Heart left ventricle (tissue), 13 donors: Measurements from ENCODE around the gene ULK4.

ENCODE experiments used
- POLR2A ChIP-seq, 2 donors: fragments of 450-650 bp; IDR thresholded peaks; one replicate each; pipeline ENCODE4 v1.6.1; 2017; ENCODE audit warnings: antibody characterized with exemption in 2 of 2, mild to moderate bottlenecking in 2 of 2, moderate library complexity in 2 of 2
- TF ChIP-seq, protein P1 (sequence below), 12 donors: fragments of 200-600 bp; sonication (generic) in 4 of 12; IDR thresholded peaks; one replicate each; pipeline versions ENCODE4 v1.5.0 to v1.8.0; 2018 to 2022; ENCODE audit warnings: antibody characterized with exemption in 12 of 12, mild to moderate bottlenecking in 5 of 12
- donor health status: ischemic (EF 13 %, LVEDD 7.1; RV severe dilation, severe dysfunction).
- donor health status: DM: no; HTN: yes; CAD: no.
- donor health status: DM: no; HTN: no; CAD: no.
- donor health status: ischemic (EF 25% LVEDD 6.9; RV normal size, moderate dysfunction).
- donor health status: ischemic (EF 25% LVEDD 5.7; RV mildly dilated, moderate dysfunction).
- donor health status: ischemic (EF 35%, LVEDD 5.7; RV mildly dilated, moderate dysfunction).
- donor health status: nonischemic (EF 11% LVEDD 7.7; RV severe dilation, severe dysfunction).
- donor health status: DM: yes; HTN: yes; CAD: no.
- donor health status: PGD.
- donor health status: ischemic (EF 29% LVEDD 5.4; RV normal size, mild dysfunction).
- donor health status: nonischemic (EF 23%, LVEDD 6.1; RV moderate dilation, normal function).

DNA sequence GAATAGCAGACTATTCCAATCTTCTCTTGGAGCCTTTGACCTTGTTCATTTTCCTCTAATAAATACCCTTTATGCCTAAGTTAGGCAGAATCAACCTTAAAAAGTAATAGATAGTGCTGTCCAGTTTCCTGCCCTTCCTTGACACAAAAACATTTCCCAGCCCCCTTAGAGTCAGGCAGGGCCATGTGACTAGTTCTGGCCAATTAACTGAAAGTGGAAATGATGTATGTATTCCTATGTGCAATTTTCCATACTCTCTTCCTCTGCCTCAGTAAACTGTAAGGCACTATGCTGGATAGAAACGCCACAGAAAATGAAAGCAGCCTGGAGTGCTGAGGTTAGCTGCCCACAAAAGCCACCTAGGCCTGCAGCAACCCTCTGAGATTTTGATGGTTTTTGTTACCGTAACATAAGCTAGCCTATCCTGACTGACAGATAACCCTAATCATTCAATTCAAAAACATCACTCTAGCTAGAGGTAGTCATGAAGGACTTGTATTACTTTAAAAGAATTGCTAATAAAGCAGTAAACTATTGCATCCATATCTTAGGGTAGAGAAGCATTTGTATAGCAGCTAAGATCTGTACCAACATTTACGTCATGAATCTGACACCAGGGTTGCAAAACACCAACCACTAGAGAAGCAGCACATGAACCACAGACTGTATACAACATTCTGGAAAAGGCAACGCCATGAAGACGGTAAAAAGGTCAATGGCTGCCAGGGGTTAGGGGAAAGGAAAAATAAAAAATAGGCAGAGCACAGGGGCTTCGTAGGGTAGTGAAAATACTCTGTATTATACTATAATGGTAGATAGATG, 112.9 kb downstream of the ULK4 start:
- TF ChIP-seq, protein P1, sequence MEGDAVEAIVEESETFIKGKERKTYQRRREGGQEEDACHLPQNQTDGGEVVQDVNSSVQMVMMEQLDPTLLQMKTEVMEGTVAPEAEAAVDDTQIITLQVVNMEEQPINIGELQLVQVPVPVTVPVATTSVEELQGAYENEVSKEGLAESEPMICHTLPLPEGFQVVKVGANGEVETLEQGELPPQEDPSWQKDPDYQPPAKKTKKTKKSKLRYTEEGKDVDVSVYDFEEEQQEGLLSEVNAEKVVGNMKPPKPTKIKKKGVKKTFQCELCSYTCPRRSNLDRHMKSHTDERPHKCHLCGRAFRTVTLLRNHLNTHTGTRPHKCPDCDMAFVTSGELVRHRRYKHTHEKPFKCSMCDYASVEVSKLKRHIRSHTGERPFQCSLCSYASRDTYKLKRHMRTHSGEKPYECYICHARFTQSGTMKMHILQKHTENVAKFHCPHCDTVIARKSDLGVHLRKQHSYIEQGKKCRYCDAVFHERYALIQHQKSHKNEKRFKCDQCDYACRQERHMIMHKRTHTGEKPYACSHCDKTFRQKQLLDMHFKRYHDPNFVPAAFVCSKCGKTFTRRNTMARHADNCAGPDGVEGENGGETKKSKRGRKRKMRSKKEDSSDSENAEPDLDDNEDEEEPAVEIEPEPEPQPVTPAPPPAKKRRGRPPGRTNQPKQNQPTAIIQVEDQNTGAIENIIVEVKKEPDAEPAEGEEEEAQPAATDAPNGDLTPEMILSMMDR (IDR thresholded peaks at IDR 0.05): no peak
- no peak for TF ChIP-seq POLR2A (IDR thresholded peaks at IDR 0.05)
